H1 (cell line): ENCODE results near the gene NDUFA7. TPM values are rescaled to one million over a fixed set of nuclear protein-coding genes. Genes with fewer than 3 reads are reported as not detected.

Source experiments
- ASH2L ChIP-seq: fragments of 200-600, 300-600 bp; sonication (generic); IDR thresholded peaks from one replicate; pipeline ENCODE4 v1.7.1; 2017; ENCODE audit warnings: low read length
- CBX5 ChIP-seq: fragments of 300-800, 300-1000 bp; sonication (generic); IDR thresholded peaks from 2 replicates; pipeline ENCODE4 v1.7.1; 2016; ENCODE audit warnings: antibody characterized with exemption, low read length, low read depth
- CBX8 ChIP-seq: fragments of 300-800, 300-1000 bp; sonication (generic); IDR thresholded peaks from 2 replicates; pipeline ENCODE4 v1.7.1; 2016; ENCODE audit warnings: low read depth, low read length, borderline replicate concordance
- CHD7 ChIP-seq: fragments of 300-600 bp; sonication (generic); IDR thresholded peaks from 2 replicates; pipeline ENCODE4 v1.7.1; 2012; ENCODE audit warnings: low read length, moderate library complexity, mild to moderate bottlenecking, inconsistent platforms; ENCODE audit not compliant: insufficient replicate concordance
- CTBP2 ChIP-seq: IDR thresholded peaks from 2 replicates; pipeline ENCODE4 v1.7.0; 2011; ENCODE audit warnings: borderline replicate concordance, mild to moderate bottlenecking, moderate library complexity, mixed read lengths, low read length; ENCODE audit not compliant: insufficient read depth, insufficient read length
- EP300 ChIP-seq, 2 experiments: IDR thresholded peaks; 1 replicate in 1 of 2; 2 replicates in 1 of 2; pipeline ENCODE4 v1.6.1; 2011 to 2012; ENCODE audit warnings: low read depth in 2 of 2, low read length in 2 of 2, mild to moderate bottlenecking in 2 of 2, borderline replicate concordance in 1 of 2, inconsistent platforms in 1 of 2, moderate library complexity in 1 of 2
- HDAC6 ChIP-seq: IDR thresholded peaks from one replicate; pipeline ENCODE4 v1.7.1; 2012; ENCODE audit warnings: low read depth, mild to moderate bottlenecking, inconsistent platforms, low read length, moderate library complexity
- JUN ChIP-seq: IDR thresholded peaks from 2 replicates; pipeline ENCODE4 v1.6.1; 2011; ENCODE audit warnings: low read depth, mild to moderate bottlenecking, improper control_type of control experiment, low read length
- KDM4A ChIP-seq: IDR thresholded peaks from one replicate; pipeline ENCODE4 v1.7.1; 2012; ENCODE audit warnings: low read depth, mild to moderate bottlenecking, moderate library complexity, low read length, inconsistent platforms; ENCODE audit not compliant: severe bottlenecking
- KDM5A ChIP-seq: fragments of 200-600 bp; IDR thresholded peaks from 2 replicates; pipeline ENCODE4 v1.7.1; 2012; ENCODE audit warnings: mild to moderate bottlenecking, low read length, inconsistent platforms, mixed read lengths
- SAP30 ChIP-seq: fragments of 300-600 bp; sonication (generic); IDR thresholded peaks from 2 replicates; pipeline ENCODE4 v1.7.1; 2012; ENCODE audit warnings: low read length, moderate library complexity, mild to moderate bottlenecking, inconsistent platforms; ENCODE audit not compliant: insufficient read depth, insufficient replicate concordance
- polyA plus RNA-seq, 7 experiments: library from polyadenylated mRNA; depleted of rRNA in 3 of 7; stranded (reverse) in 5 of 7; unstranded in 2 of 7; fragments of >200 nt in 5 of 7; fragments of 200-250 nt in 2 of 7; gene quantifications; 1 replicate in 5 of 7; 2 replicates in 1 of 7; 4 replicates in 1 of 7; pipeline versions ENCODE4 v1.2.1 to v1.2.3, GENCODE V29; 2011 to 2013; ENCODE audit warnings: missing spikeins in 2 of 7, mixed read lengths in 2 of 7
- total RNA-seq: library from RNA; stranded (reverse); fragmentation: NEBNext Ultra II Directional; extraction: Animal tissue kit (Norgen Biotek cat#: 25700); gene quantifications from 2 replicates; pipeline ENCODE4 v1.2.1, GENCODE V29; 2021

Gene NDUFA7
- total and polyA plus RNA-seq, 2 of the 8 experiments (the other 6 are each of a cell fraction or from before 2014, with no cell fraction given) = 54.4 to 286 TPM

GRCh38 chr19:8337728-8338127 is 16.6 kb upstream of the NDUFA7 start (continued):
- no peak for TF ChIP-seq CHD7
- TF ChIP-seq KDM4A = no peak
- TF ChIP-seq HDAC6 = no peak
- TF ChIP-seq JUN = no peak
- no peak for TF ChIP-seq CBX8
- TF ChIP-seq CTBP2 = no peak
- no peak for TF ChIP-seq EP300 (IDR thresholded peaks at IDR 0.05; ENCODE audit: borderline replicate concordance in 1 of 2, low read depth in 2 of 2, low read length in 2 of 2)
- TF ChIP-seq SAP30 = no peak
- no peak for TF ChIP-seq ASH2L
- no peak for TF ChIP-seq CBX5
- TF ChIP-seq KDM5A = no peak
